ENCODE measurements around the gene MRFAP1L1. TPM values are rescaled to one million over a fixed set of nuclear protein-coding genes. Genes with fewer than 3 reads are reported as not detected.

MRFAP1L1 gene
- total and polyA plus RNA-seq, 2 experiments from 2014 or later = 61.6 to 73.8 TPM

GRCh38 chr4:6692806-6693205 lies 16.9 kb downstream of the MRFAP1L1 start:
- no peaks in the 10 kb centered on the region for H3K79me2 ChIP-seq (replicated peaks; ENCODE audit: insufficient read depth)

More at GRCh38 chr4:6692806-6693205, 16.9 kb downstream of the MRFAP1L1 start:
- DNase-seq (ENCODE audit: low spot score) (no peak), ATAC-seq (no peak)
- H3K36me3 Mint-ChIP-seq (ENCODE audit: low read depth) = peaks cover 5% of the 10 kb centered on the region
- peaks cover 31% of the 10 kb centered on the region for H3K4me1 Mint-ChIP-seq
- no peak overlapping the region for H3K27ac ChIP-seq (ENCODE audit: low read depth)
- no peaks in the 10 kb centered on the region for H3K36me3 ChIP-seq (ENCODE audit: insufficient read depth)
- H2AFZ ChIP-seq = no peak overlapping the region
- no peaks in the 10 kb centered on the region for H3K27me3 ChIP-seq (ENCODE audit: insufficient read depth)
- no peaks in the 10 kb centered on the region; the same call in 1 of the 2 replicates for H4K20me1 ChIP-seq (replicated peaks; ENCODE audit: insufficient read depth)
- H3K4me1 ChIP-seq (ENCODE audit: insufficient read depth) = peaks cover 3% of the 10 kb centered on the region; the same call in 1 of the 2 replicates
- no peaks in the 10 kb centered on the region for H3K9me2 ChIP-seq (ENCODE audit: insufficient read depth)
- H3K4me2 ChIP-seq = no peak overlapping the region
- no peak overlapping the region for H3K27ac Mint-ChIP-seq
- H3K4me3 Mint-ChIP-seq = no peak overlapping the region
- peaks cover 8% of the 10 kb centered on the region for H3K9me3 Mint-ChIP-seq
- H3K4me3 ChIP-seq = no peak overlapping the region
- H3F3A ChIP-seq (replicated peaks; ENCODE audit: low read depth) = no peaks in the 10 kb centered on the region
- H3K27me3 Mint-ChIP-seq (ENCODE audit: insufficient read depth, low read depth, poor library complexity) = peaks cover 14% of the 10 kb centered on the region
- TF ChIP-seq NANOG (IDR thresholded peaks at IDR 0.05; ENCODE audit: borderline replicate concordance) (no peak), CREB1 (CRISPR knock-in tag; IDR thresholded peaks at IDR 0.05; ENCODE audit: low read depth) (no peak), ZNF331 (CRISPR knock-in tag; IDR thresholded peaks at IDR 0.05; ENCODE audit: low read depth) (no peak), ZNF462 (CRISPR knock-in tag; IDR thresholded peaks at IDR 0.05) (no peak), CTCF (conservative IDR thresholded peaks at IDR 0.05; ENCODE audit: low read depth in 2 of 2) (no peak), ZNF114 (CRISPR knock-in tag; IDR thresholded peaks at IDR 0.05) (no peak), EZH2phosphoT487 (IDR thresholded peaks at IDR 0.05; ENCODE audit: unreplicated experiment) (no peak), STAT1 (IDR thresholded peaks at IDR 0.05; ENCODE audit: unreplicated experiment) (no peak)
